Stimulated activated CD8-positive, alpha-beta memory T cell treated with anti-CD3 and anti-CD28 coated beads, Interleukin-12 subunit alpha, Interleukin-12 subunit beta, amount 100 ng/mL, for 4 hours (primary cell): ENCODE measurements around the gene MDM1.
A peak's percentile ranks its signal among the peaks of the same experiment; 100 is the strongest.

ENCODE experiments used
- DNase-seq: peaks from one replicate; pipeline ENCODE4 v3.0.0-alpha.2; 2020; ENCODE audit warnings: low read depth

The MDM1 gene

GRCh38 chr12:68331869-68332727 is at the start of gene MDM1:
Gene MDM1, minus strand, starts transcription at chr12:68332362. Its CDS starts 117 bp downstream, at chr12:68332245.
- peak; percentile 93 for DNase-seq

- DNase-seq = no peak
Measured at GRCh38 chr12:68381476-68382219, 49.5 kb upstream of the MDM1 start.

GRCh38 chr12:68378872-68379606 is 46.9 kb upstream of the MDM1 start:
- DNase-seq = no peak

GRCh38 chr12:68377881-68378280 is 45.7 kb upstream of the MDM1 start:
- DNase-seq = no peak

GRCh38 chr12:68376901-68377300 is 44.7 kb upstream of the MDM1 start:
- DNase-seq = no peak

GRCh38 chr12:68375756-68376695 is 43.9 kb upstream of the MDM1 start:
- DNase-seq = no peak

- no peak for DNase-seq
Measured at GRCh38 chr12:68374307-68374982, 42.3 kb upstream of the MDM1 start.

- DNase-seq = no peak
Measured at GRCh38 chr12:68370667-68371066, 38.5 kb upstream of the MDM1 start.

GRCh38 chr12:68370006-68370590 is 37.9 kb upstream of the MDM1 start:
- DNase-seq = no peak

- DNase-seq = no peak
Measured at GRCh38 chr12:68368327-68368726, 36.2 kb upstream of the MDM1 start.

GRCh38 chr12:68367903-68368302 is 35.7 kb upstream of the MDM1 start:
- no peak for DNase-seq

GRCh38 chr12:68367116-68367515 is 35.0 kb upstream of the MDM1 start:
- no peak for DNase-seq

GRCh38 chr12:68364893-68365725 is 32.9 kb upstream of the MDM1 start:
- DNase-seq = peak; percentile 68

GRCh38 chr12:68364328-68364727 is 32.2 kb upstream of the MDM1 start:
- no peak for DNase-seq

- DNase-seq = no peak
Measured at GRCh38 chr12:68361953-68362352, 29.8 kb upstream of the MDM1 start.

- DNase-seq = no peak
Measured at GRCh38 chr12:68359674-68360073, 27.5 kb upstream of the MDM1 start.

- peak; percentile 23 for DNase-seq
Measured at GRCh38 chr12:68358532-68359485, 26.6 kb upstream of the MDM1 start.

GRCh38 chr12:68356986-68357385 is 24.8 kb upstream of the MDM1 start:
- DNase-seq = no peak
